GM12801 (cell line): ENCODE data around the gene SMG6.

Source experiments
- CTCF ChIP-seq: IDR thresholded peaks from one replicate; pipeline ENCODE4 v1.5.1; 2011; ENCODE audit warnings: control low read depth; ENCODE audit not compliant: insufficient read length; ENCODE audit errors: extremely low read depth

SMG6 gene

GRCh38 chr17:2041561-2042389 lies 261.8 kb downstream of the SMG6 start, which contains the start of gene OVCA2:
Gene OVCA2 (plus strand): TSS chr17:2042022. CDS start chr17:2042048, 26 bp downstream.
- TF ChIP-seq CTCF, result no peak

- no peak for TF ChIP-seq CTCF
These were observed 262.5 kb downstream of the SMG6 start for GRCh38 chr17:2040942-2041560.

GRCh38 chr17:2040219-2040827 lies 263.3 kb downstream of the SMG6 start:
- no peak for TF ChIP-seq CTCF

GRCh38 chr17:2037155-2037554 lies 266.4 kb downstream of the SMG6 start:
- TF ChIP-seq CTCF, result no peak

- TF ChIP-seq CTCF, result no peak
These were observed 267.8 kb downstream of the SMG6 start for GRCh38 chr17:2035541-2036488.

- TF ChIP-seq CTCF, result no peak
These were observed 268.6 kb downstream of the SMG6 start for GRCh38 chr17:2034806-2035540.
